ENCODE measurements around the gene REPIN1. TPM values are rescaled to one million over a fixed set of nuclear protein-coding genes. Genes with fewer than 3 reads are reported as not detected.

The REPIN1 gene
- total RNA-seq, 1 donor from 2014 or later: 148 TPM

DNA sequence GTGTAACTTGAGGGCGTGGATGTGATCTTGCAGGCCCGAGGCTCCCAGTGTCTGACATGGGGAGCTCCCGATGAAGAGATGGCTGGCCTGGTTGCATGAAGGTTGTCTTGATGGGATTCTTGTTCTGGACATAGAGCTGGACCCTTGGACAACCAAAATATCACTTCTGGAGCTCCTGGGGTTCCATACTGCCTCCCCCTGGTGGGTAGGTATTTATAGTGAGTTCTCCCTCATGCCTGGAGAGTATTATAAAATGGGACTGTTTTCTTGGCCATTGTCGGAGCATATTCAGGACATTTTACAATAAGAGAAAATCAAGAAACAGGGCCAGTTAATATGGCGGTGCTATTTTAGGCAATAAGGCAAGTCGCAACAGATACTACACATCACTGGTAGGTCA lies 49.2 kb downstream of the REPIN1 start:
- H3K9me3 Mint-ChIP-seq (ENCODE audit: low read depth): no peaks in the 10 kb centered on the region
- DNase-seq (ENCODE audit: low spot score, unreplicated experiment): no peak
- no peaks in the 10 kb centered on the region for H3K36me3 Mint-ChIP-seq (ENCODE audit: insufficient read depth)
- no peak overlapping the region for H3K4me3 Mint-ChIP-seq (ENCODE audit: low read depth)
- peaks cover 5% of the 10 kb centered on the region for H3K4me1 Mint-ChIP-seq (ENCODE audit: low read depth)
- no peak overlapping the region for H3K27ac Mint-ChIP-seq
- peaks cover 23% of the 10 kb centered on the region for H3K27me3 Mint-ChIP-seq
- TF ChIP-seq, protein P1, sequence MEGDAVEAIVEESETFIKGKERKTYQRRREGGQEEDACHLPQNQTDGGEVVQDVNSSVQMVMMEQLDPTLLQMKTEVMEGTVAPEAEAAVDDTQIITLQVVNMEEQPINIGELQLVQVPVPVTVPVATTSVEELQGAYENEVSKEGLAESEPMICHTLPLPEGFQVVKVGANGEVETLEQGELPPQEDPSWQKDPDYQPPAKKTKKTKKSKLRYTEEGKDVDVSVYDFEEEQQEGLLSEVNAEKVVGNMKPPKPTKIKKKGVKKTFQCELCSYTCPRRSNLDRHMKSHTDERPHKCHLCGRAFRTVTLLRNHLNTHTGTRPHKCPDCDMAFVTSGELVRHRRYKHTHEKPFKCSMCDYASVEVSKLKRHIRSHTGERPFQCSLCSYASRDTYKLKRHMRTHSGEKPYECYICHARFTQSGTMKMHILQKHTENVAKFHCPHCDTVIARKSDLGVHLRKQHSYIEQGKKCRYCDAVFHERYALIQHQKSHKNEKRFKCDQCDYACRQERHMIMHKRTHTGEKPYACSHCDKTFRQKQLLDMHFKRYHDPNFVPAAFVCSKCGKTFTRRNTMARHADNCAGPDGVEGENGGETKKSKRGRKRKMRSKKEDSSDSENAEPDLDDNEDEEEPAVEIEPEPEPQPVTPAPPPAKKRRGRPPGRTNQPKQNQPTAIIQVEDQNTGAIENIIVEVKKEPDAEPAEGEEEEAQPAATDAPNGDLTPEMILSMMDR (IDR thresholded peaks at IDR 0.05; ENCODE audit: unreplicated experiment): peak; percentile 23

DNA sequence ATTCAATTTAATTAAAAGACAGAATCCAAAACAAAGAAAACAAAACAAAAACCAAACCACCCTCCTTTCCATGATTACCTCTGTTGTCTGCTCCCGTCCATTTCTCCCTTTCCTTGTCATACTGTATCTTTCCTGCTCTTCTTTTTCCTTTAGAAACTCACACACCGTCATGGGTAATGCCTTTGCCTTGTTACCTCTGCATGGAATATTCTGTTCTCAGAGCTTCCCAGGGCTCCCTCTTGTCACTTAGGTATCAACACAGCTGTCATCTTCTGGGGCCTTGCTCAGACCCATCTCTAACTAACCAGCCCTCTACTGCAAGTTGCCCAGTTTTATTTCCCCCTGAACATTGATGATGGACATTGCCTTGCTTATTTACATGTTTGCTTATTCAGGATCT lies 51.6 kb downstream of the REPIN1 start:
- TF ChIP-seq, protein P1 (IDR thresholded peaks at IDR 0.05; ENCODE audit: unreplicated experiment): no peak
- H3K27ac Mint-ChIP-seq: no peak overlapping the region
- no peaks in the 10 kb centered on the region for H3K9me3 Mint-ChIP-seq (ENCODE audit: low read depth)
- peaks cover 5% of the 10 kb centered on the region for H3K4me1 Mint-ChIP-seq (ENCODE audit: low read depth)
- H3K36me3 Mint-ChIP-seq (ENCODE audit: insufficient read depth): no peaks in the 10 kb centered on the region
- H3K27me3 Mint-ChIP-seq: peaks cover 18% of the 10 kb centered on the region
- DNase-seq (ENCODE audit: low spot score, unreplicated experiment): no peak
- H3K4me3 Mint-ChIP-seq (ENCODE audit: low read depth): no peak overlapping the region

DNA sequence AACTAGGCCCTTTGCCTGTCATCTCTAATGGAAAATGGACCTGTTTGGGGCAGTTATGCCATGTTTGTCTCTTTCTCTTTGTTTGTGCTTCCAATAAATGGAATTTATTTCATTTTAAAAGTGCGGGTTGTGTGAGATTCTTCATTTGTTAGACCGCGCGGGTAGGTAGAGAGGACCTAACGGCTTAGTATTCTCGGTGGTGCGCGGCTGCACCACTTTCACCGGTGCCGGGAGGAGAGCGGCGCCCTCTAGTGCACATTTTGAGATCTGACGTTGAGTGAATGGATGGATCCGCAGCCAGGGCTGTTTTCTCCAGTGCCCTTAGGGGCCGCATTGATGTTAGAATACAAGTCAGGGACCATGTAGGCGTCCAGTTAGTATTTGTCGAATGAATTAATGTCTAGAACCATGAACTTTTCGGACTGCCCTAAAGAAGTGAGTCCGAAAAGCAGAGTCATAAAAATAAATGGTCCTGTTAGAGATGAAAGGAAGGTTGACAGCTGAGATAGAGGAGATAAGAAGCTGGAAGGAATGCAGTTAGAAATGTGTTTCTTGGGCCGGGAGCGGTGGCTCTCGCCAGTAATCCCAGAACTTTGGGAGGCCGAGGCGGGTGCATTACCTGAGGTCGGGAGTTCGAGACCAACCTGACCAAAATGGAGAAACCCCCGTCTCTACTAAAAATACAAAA lies 52.5 kb downstream of the REPIN1 start:
- TF ChIP-seq, protein P1 (IDR thresholded peaks at IDR 0.05; ENCODE audit: unreplicated experiment): peak; percentile 96
- H3K36me3 Mint-ChIP-seq (ENCODE audit: insufficient read depth): no peaks in the 10 kb centered on the region
- H3K27me3 Mint-ChIP-seq: peaks cover 18% of the 10 kb centered on the region
- DNase-seq (ENCODE audit: low spot score, unreplicated experiment): peak; percentile 77
- no peaks in the 10 kb centered on the region for H3K4me1 Mint-ChIP-seq (ENCODE audit: low read depth)
- no peak overlapping the region for H3K4me3 Mint-ChIP-seq (ENCODE audit: low read depth)
- no peak overlapping the region for H3K27ac Mint-ChIP-seq
- no peaks in the 10 kb centered on the region for H3K9me3 Mint-ChIP-seq (ENCODE audit: low read depth)

DNA sequence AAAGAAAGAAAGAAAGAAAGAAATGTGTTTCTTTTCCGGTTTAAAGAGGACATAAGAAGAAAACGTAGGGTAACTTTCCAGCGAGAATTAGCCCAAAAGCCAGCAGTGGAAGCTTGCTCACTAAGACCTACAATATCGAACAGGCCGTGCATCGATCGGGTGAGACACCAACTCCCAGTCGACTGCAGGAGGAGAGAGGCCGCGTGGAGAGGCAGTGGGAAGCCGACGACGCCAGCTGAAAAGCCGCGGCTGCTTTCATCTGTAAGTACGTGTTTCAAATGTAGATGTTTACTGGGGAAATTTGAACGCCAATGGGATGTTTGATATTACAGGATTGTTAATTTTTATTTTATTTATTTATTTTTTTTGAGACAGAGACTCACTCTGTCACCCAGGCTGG lies 53.2 kb downstream of the REPIN1 start:
- DNase-seq (ENCODE audit: low spot score, unreplicated experiment): no peak
- Mint-ChIP-seq H3K9me3 (ENCODE audit: low read depth) (no peaks in the 10 kb centered on the region), H3K4me3 (ENCODE audit: low read depth) (no peak overlapping the region), H3K27me3 (peaks cover 18% of the 10 kb centered on the region), H3K4me1 (ENCODE audit: low read depth) (no peaks in the 10 kb centered on the region), H3K27ac (no peak overlapping the region), H3K36me3 (ENCODE audit: insufficient read depth) (no peaks in the 10 kb centered on the region)
- TF ChIP-seq, protein P1 (IDR thresholded peaks at IDR 0.05; ENCODE audit: unreplicated experiment): no peak

Other genes starting within 250 kb of the REPIN1 start
- 28.1 and 28.3 TPM in 2 replicates for gene LRRC61, start 45.5 kb upstream of the REPIN1 start, total RNA-seq
- gene ACTR3C, start 45.3 kb upstream of the REPIN1 start, total RNA-seq: 2.3 and 3.3 TPM in 2 replicates
- gene RARRES2, start 27.2 kb upstream of the REPIN1 start, total RNA-seq: 19.0 and 20.2 TPM in 2 replicates
- 10.8 and 13.4 TPM in 2 replicates for gene ZNF775, start 10.5 kb downstream of the REPIN1 start, total RNA-seq
- gene GIMAP8, start 81.8 kb downstream of the REPIN1 start, total RNA-seq: not detected in 2 replicates
- not detected in 2 replicates for gene GIMAP7, start 146.1 kb downstream of the REPIN1 start, total RNA-seq
- not detected in 2 replicates for gene GIMAP4, start 198.6 kb downstream of the REPIN1 start, total RNA-seq